SHP77 (cell line): Measurements from ENCODE around the gene TMEM114.

Source experiments
- DNase-seq, 2 experiments: peaks; one replicate each; lab custom pipeline; 2025; lab: John Stamatoyannopoulos, UW

Gene TMEM114

GRCh38 chr16:8549843-8550412 is 40.4 kb downstream of the TMEM114 start:
- DNase-seq = no peak

- no peak for DNase-seq
These were observed 42.1 kb downstream of the TMEM114 start for GRCh38 chr16:8548166-8548565.

GRCh38 chr16:8547762-8548161 is 42.5 kb downstream of the TMEM114 start:
- no peak for DNase-seq

- DNase-seq = no peak
These were observed 45.9 kb downstream of the TMEM114 start for GRCh38 chr16:8544406-8544805.

GRCh38 chr16:8543258-8543657 is 47.1 kb downstream of the TMEM114 start:
- DNase-seq = no peak

- no peak for DNase-seq
These were observed 47.9 kb downstream of the TMEM114 start for GRCh38 chr16:8542393-8542792.

- DNase-seq = no peak
These were observed 48.4 kb downstream of the TMEM114 start for GRCh38 chr16:8541868-8542267.

GRCh38 chr16:8537691-8538342 is 52.5 kb downstream of the TMEM114 start:
- no peak for DNase-seq

- DNase-seq = no peak
These were observed 56.8 kb downstream of the TMEM114 start for GRCh38 chr16:8533509-8533908.

GRCh38 chr16:8530752-8531384 is 59.4 kb downstream of the TMEM114 start:
- DNase-seq = no peak

GRCh38 chr16:8528471-8528870 is 61.8 kb downstream of the TMEM114 start:
- DNase-seq = no peak

- DNase-seq = no peak
These were observed 66.4 kb downstream of the TMEM114 start for GRCh38 chr16:8523932-8524331.

GRCh38 chr16:8522757-8523156 is 67.6 kb downstream of the TMEM114 start:
- no peak for DNase-seq

- no peak for DNase-seq
These were observed 70.7 kb downstream of the TMEM114 start for GRCh38 chr16:8519643-8520042.
